Neural progenitor cell (in vitro differentiated cells): ENCODE results near the gene FARP2. TPM values are rescaled to one million over a fixed set of nuclear protein-coding genes. Genes with fewer than 3 reads are reported as not detected.
A peak's percentile ranks its signal among the peaks of the same experiment; 100 is the strongest.

Experiments
- DNase-seq: peaks from one replicate; pipeline ENCODE4 v3.0.0-alpha.2; 2016; ENCODE audit warnings: low spot score
- H2AFZ ChIP-seq: fragments of 200-600 bp; sonication (generic); replicated peaks from 2 replicates; pipeline ENCODE4 v1.6.1; 2016; ENCODE audit warnings: antibody characterized with exemption
- H3F3A ChIP-seq: fragments of 200-600 bp; sonication (generic); 2 replicates; pipeline ENCODE4 v1.6.1; 2016; ENCODE audit warnings: antibody characterized with exemption, low read depth
- H3K27ac ChIP-seq: fragments of 200-600 bp; sonication (generic); 2 replicates; pipeline ENCODE4 v1.5.1; 2016; ENCODE audit warnings: mild to moderate bottlenecking
- H3K27me3 ChIP-seq: fragments of 200-600 bp; sonication (generic); 2 replicates; pipeline ENCODE4 v1.6.1; 2016; ENCODE audit warnings: mild to moderate bottlenecking, moderate library complexity
- H3K36me3 ChIP-seq: fragments of 200-600 bp; sonication (generic); 2 replicates; pipeline ENCODE4 v1.5.1; 2016
- H3K4me1 ChIP-seq: fragments of 200-600 bp; sonication (generic); 2 replicates; pipeline ENCODE4 v1.6.1; 2016; ENCODE audit warnings: mixed run types
- H3K4me2 ChIP-seq: fragments of 200-600 bp; sonication (generic); 2 replicates; pipeline ENCODE4 v1.6.1; 2016
- H3K4me3 ChIP-seq: fragments of 200-600 bp; sonication (generic); 2 replicates; pipeline ENCODE4 v1.5.1; 2016
- H3K79me2 ChIP-seq: fragments of 200-600 bp; sonication (generic); 2 replicates; pipeline ENCODE4 v1.6.1; 2016; ENCODE audit warnings: low read depth
- H3K9ac ChIP-seq: fragments of 200-600 bp; sonication (generic); 2 replicates; pipeline ENCODE4 v1.6.1; 2016
- H3K9me3 ChIP-seq: fragments of 200-600 bp; sonication (generic); 2 replicates; pipeline ENCODE4 v1.5.1; 2016; ENCODE audit warnings: low read depth
- H4K20me1 ChIP-seq: fragments of 200-600 bp; sonication (generic); 2 replicates; pipeline ENCODE4 v1.6.1; 2016; ENCODE audit warnings: low read depth
- H3K27ac Mint-ChIP-seq: 3 replicates; pipeline ENCODE4 v1.8.0; 2021; ENCODE audit warnings: mixed read lengths
- H3K27me3 Mint-ChIP-seq: 2 replicates; pipeline ENCODE4 v1.8.0; 2022; ENCODE audit warnings: low read depth, mild to moderate bottlenecking, inconsistent platforms, moderate library complexity, mixed read lengths; ENCODE audit not compliant: insufficient read depth
- H3K36me3 Mint-ChIP-seq: 3 replicates; pipeline ENCODE4 v1.8.0; 2021; ENCODE audit warnings: mixed read lengths
- H3K4me1 Mint-ChIP-seq: 3 replicates; pipeline ENCODE4 v1.8.0; 2021; ENCODE audit warnings: mixed read lengths
- H3K4me3 Mint-ChIP-seq: 3 replicates; pipeline ENCODE4 v1.8.0; 2021; ENCODE audit warnings: mild to moderate bottlenecking, moderate library complexity, mixed read lengths
- H3K9me3 Mint-ChIP-seq: 3 replicates; pipeline ENCODE4 v1.8.0; 2020; ENCODE audit warnings: mixed read lengths
- EZH2 ChIP-seq: fragments of 200-600 bp; sonication (generic); IDR thresholded peaks from 2 replicates; pipeline ENCODE4 v1.6.1; 2017; ENCODE audit warnings: antibody characterized with exemption, mild to moderate bottlenecking, moderate library complexity
- EZH2phosphoT487 ChIP-seq: fragments of 200-600 bp; sonication (generic); IDR thresholded peaks from 2 replicates; pipeline ENCODE4 v1.6.1; 2017; ENCODE audit warnings: antibody characterized with exemption
- total RNA-seq: library from RNA; depleted of rRNA; stranded (reverse); fragments of >200 nt; gene quantifications from 2 replicates; pipeline ENCODE4 v1.2.3, GENCODE V29; 2015; ENCODE audit warnings: low replicate concordance
- TF ChIP-seq, protein P1 (sequence below): fragments of 200-600 bp; sonication (generic); IDR thresholded peaks from 2 replicates; pipeline ENCODE4 v1.5.1; 2017; ENCODE audit warnings: antibody characterized with exemption, mild to moderate bottlenecking

FARP2 gene
- total RNA-seq, 1 donor from 2014 or later, result 32.3 TPM

DNA sequence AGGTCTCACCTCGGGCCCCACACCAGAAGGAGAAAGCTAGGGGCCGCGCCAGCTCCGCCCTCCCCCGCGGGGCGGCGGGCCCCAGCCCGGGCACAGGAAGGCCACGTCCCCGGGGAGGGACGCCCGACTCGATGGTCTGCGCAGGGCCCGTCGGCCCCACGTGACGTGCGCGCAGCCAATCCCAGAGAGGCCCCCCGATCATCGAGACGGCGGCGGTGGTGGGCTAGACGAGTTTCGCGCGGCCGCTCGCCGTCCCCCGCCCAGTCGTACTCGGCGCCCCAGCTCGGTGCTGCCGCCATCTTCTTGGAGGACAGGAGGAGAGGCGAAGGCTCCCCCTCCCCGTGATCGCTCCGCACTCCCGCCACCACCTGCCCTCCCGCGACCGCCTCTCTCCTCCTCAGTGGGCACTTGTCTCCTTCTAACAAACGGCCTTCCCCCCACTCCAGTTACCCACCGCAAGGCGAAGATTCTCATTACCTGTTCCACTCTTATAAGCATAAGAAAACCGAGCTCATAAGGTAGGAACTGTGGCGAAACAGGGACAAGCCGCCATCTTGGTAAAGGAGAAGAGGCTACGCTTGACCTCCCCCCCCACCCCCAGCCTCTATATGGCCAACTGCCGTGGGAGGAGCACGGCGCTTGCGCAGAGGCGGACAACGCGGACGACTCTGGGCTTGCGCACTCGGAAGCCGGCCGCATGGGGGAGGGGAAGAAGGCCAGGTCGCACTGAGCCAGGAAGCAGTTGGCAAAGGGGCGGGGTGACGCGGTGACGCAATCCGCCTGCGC lies 40.8 kb upstream of the FARP2 start, which contains the start of gene HDLBP:
HDLBP (minus strand) TSS at position 580 of the 786 bp plus-strand sequence. CDS start 48,803 bp downstream, outside the sequence.
- Histone ChIP-seq H3K4me2 (peak within 1 kb of the TSS; percentile 98), H3K36me3 (no peaks in the 10 kb centered on the region), H3K4me3 (peak within 1 kb of the TSS; percentile 90), H3K79me2 (peaks cover 93% of the 10 kb centered on the region), H2AFZ (peak within 1 kb of the TSS; percentile 99), H3K4me1 (peaks cover 22% of the 10 kb centered on the region), H3K9me3 (no peaks in the 10 kb centered on the region), H3K9ac (peak within 1 kb of the TSS; percentile 96), H3K27ac (peak within 1 kb of the TSS; percentile 98), H4K20me1 (peaks cover 66% of the 10 kb centered on the region), H3K27me3 (no peaks in the 10 kb centered on the region), H3F3A (peaks cover 4% of the 10 kb centered on the region)
- peak; percentile 100 for DNase-seq
- TF ChIP-seq, protein P1, sequence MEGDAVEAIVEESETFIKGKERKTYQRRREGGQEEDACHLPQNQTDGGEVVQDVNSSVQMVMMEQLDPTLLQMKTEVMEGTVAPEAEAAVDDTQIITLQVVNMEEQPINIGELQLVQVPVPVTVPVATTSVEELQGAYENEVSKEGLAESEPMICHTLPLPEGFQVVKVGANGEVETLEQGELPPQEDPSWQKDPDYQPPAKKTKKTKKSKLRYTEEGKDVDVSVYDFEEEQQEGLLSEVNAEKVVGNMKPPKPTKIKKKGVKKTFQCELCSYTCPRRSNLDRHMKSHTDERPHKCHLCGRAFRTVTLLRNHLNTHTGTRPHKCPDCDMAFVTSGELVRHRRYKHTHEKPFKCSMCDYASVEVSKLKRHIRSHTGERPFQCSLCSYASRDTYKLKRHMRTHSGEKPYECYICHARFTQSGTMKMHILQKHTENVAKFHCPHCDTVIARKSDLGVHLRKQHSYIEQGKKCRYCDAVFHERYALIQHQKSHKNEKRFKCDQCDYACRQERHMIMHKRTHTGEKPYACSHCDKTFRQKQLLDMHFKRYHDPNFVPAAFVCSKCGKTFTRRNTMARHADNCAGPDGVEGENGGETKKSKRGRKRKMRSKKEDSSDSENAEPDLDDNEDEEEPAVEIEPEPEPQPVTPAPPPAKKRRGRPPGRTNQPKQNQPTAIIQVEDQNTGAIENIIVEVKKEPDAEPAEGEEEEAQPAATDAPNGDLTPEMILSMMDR, result peak; percentile 62
- no peak for TF ChIP-seq EZH2
- Mint-ChIP-seq H3K4me3 (peak within 1 kb of the TSS; percentile 99), H3K4me1 (peaks cover 46% of the 10 kb centered on the region), H3K9me3 (no peaks in the 10 kb centered on the region), H3K27me3 (peaks cover 4% of the 10 kb centered on the region), H3K27ac (peak within 1 kb of the TSS; percentile 100), H3K36me3 (peaks cover 16% of the 10 kb centered on the region)

GRCh38 chr2:241315879-241316631 lies 40.0 kb upstream of the FARP2 start, which contains the start of gene SEPTIN2:
Gene SEPTIN2, plus strand, starts transcription at chr2:241315925. Its CDS starts 8,308 bp downstream, at chr2:241324233.
- H3K4me1 ChIP-seq, result peaks cover 22% of the 10 kb centered on the region
- Mint-ChIP-seq H3K36me3 (peaks cover 16% of the 10 kb centered on the region), H3K4me3 (peak within 1 kb of the TSS; percentile 99), H3K27ac (peak within 1 kb of the TSS; percentile 100), H3K9me3 (no peaks in the 10 kb centered on the region), H3K27me3 (peaks cover 4% of the 10 kb centered on the region), H3K4me1 (peaks cover 48% of the 10 kb centered on the region)
- no peak for DNase-seq
- H3K27ac ChIP-seq, result peak within 1 kb of the TSS; percentile 98
- peaks cover 4% of the 10 kb centered on the region for H3F3A ChIP-seq
- peaks cover 93% of the 10 kb centered on the region for H3K79me2 ChIP-seq
- H2AFZ ChIP-seq, result peak within 1 kb of the TSS; percentile 99
- peak within 1 kb of the TSS; percentile 90 for H3K4me3 ChIP-seq
- H3K36me3 ChIP-seq, result no peaks in the 10 kb centered on the region
- H3K4me2 ChIP-seq, result peak within 1 kb of the TSS; percentile 98
- peaks cover 66% of the 10 kb centered on the region for H4K20me1 ChIP-seq
- H3K9ac ChIP-seq, result peak within 1 kb of the TSS; percentile 96
- TF ChIP-seq EZH2 (no peak), EZH2phosphoT487 (no peak)
- TF ChIP-seq, protein P1, result no peak
- H3K9me3 ChIP-seq, result no peaks in the 10 kb centered on the region
- H3K27me3 ChIP-seq, result no peaks in the 10 kb centered on the region

DNA sequence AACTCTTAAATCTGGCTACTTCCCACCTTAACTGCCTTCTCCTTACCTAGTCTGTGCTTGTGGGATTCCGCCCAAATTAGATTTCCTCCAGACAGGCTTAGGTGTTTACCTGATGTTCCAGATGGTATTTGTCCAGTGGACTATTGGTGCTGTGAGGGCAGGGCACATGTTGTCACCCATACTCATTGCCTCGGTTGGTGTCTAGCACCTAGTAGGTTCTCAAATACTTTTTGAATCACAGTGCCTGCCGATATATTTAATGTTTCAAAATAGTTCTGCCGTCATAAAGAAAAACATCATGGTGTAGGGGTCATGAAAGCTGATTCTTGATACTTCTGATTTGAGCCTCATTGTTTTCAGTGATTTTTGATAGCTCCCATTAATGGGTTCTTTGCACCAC lies 39.3 kb upstream of the FARP2 start:
- peaks cover 93% of the 10 kb centered on the region for H3K79me2 ChIP-seq
- peaks cover 50% of the 10 kb centered on the region for H3K4me1 Mint-ChIP-seq
- peaks cover 4% of the 10 kb centered on the region for H3K27me3 Mint-ChIP-seq
- no peaks in the 10 kb centered on the region for H3K9me3 Mint-ChIP-seq
- peaks cover 2% of the 10 kb centered on the region for H3K36me3 ChIP-seq
- H3F3A ChIP-seq, result peaks cover 6% of the 10 kb centered on the region
- peaks cover 22% of the 10 kb centered on the region for H3K4me1 ChIP-seq
- peaks cover 16% of the 10 kb centered on the region for H3K36me3 Mint-ChIP-seq
- H3K27ac Mint-ChIP-seq, result peak overlapping the region; percentile 99
- peak overlapping the region; percentile 93 for H3K9ac ChIP-seq
- H3K27ac ChIP-seq, result peak overlapping the region; percentile 94
- no peak for DNase-seq
- no peak overlapping the region for H2AFZ ChIP-seq
- peak overlapping the region; percentile 90 for H3K4me3 ChIP-seq
- H3K4me3 Mint-ChIP-seq, result peak overlapping the region; percentile 99
- TF ChIP-seq, protein P1, result no peak
- TF ChIP-seq EZH2, result no peak
- TF ChIP-seq EZH2phosphoT487, result no peak
- H4K20me1 ChIP-seq, result peaks cover 66% of the 10 kb centered on the region
- peak overlapping the region; percentile 98 for H3K4me2 ChIP-seq
- no peaks in the 10 kb centered on the region for H3K9me3 ChIP-seq
- no peaks in the 10 kb centered on the region for H3K27me3 ChIP-seq
